ENCODE results near the gene SPRN.

The SPRN gene

DNA sequence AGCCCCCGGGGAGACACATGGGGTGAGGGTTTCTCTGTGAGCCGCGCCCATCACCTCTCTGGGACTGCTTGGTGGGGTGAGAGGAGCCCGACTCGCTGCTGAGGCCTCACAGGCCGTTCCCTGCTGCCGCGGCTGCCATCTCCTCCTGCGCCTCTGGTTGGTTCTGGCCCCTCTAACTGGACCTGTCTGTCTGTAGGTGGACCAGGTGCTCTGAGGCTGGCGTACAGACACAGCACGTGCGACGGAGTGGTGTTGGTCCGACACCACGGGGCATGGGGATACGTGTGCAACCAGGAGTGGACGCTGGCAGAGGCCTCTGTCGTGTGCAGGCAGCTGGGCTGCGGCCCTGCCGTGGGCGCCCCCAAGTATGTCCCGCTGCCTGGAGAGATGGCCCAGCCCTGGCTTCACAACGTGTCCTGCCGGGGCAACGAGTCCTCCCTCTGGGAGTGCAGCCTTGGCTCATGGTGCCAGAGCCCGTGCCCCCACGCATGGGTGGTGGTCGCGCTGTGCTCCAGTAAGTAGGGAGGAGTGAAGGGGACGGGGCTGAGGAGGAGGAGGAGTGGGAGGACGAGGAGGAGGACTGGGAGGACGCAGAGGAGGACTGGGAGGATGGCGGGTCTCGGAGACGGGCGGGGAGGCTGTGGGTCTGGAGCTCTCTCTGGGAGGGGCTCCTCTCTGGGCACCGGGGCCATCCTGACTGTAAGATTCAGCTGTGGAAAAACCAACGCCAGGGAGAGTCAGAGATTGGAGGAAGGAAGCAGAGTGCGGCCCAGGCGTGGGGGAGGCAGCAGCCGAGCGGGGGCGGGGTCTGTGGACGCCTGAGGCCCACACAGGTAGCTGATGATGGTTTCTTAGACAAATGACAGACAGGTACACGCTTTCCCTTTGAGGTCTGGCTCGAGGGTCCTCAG lies 31.9 kb upstream of the SPRN start:
- DNase-seq (ENCODE audit: low read depth): no peak
- TF ChIP-seq, protein P1, sequence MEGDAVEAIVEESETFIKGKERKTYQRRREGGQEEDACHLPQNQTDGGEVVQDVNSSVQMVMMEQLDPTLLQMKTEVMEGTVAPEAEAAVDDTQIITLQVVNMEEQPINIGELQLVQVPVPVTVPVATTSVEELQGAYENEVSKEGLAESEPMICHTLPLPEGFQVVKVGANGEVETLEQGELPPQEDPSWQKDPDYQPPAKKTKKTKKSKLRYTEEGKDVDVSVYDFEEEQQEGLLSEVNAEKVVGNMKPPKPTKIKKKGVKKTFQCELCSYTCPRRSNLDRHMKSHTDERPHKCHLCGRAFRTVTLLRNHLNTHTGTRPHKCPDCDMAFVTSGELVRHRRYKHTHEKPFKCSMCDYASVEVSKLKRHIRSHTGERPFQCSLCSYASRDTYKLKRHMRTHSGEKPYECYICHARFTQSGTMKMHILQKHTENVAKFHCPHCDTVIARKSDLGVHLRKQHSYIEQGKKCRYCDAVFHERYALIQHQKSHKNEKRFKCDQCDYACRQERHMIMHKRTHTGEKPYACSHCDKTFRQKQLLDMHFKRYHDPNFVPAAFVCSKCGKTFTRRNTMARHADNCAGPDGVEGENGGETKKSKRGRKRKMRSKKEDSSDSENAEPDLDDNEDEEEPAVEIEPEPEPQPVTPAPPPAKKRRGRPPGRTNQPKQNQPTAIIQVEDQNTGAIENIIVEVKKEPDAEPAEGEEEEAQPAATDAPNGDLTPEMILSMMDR (conservative IDR thresholded peaks at IDR 0.05; ENCODE audit: low read depth, low read length): no peak
- no peak overlapping the region for H3K4me3 ChIP-seq (ENCODE audit: low read depth, low read length)

DNA sequence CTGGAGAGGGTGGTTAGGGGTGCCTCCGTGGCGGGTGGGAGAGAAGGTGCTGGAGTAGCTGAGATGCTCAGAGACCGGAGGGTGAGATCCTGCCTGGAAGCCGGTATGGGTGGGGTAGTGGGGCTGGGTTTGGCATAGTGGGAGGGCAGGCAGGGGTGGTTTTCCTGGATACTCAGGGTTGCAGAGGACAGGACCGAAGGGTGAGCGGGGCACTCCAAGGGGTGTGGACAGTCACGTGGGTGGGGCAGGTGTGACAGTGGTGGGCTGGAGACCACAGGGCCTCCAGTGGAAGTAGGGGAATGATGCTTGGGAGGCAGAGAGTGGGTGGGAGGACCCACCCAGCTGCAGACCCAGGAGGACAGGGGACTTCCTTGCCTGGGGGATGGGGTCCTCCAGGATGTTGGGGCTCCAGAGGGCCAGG lies 31.2 kb upstream of the SPRN start:
- TF ChIP-seq, protein P1 (conservative IDR thresholded peaks at IDR 0.05; ENCODE audit: low read depth, low read length): no peak
- no peak overlapping the region for H3K4me3 ChIP-seq (ENCODE audit: low read depth, low read length)
- no peak for DNase-seq (ENCODE audit: low read depth)

DNA sequence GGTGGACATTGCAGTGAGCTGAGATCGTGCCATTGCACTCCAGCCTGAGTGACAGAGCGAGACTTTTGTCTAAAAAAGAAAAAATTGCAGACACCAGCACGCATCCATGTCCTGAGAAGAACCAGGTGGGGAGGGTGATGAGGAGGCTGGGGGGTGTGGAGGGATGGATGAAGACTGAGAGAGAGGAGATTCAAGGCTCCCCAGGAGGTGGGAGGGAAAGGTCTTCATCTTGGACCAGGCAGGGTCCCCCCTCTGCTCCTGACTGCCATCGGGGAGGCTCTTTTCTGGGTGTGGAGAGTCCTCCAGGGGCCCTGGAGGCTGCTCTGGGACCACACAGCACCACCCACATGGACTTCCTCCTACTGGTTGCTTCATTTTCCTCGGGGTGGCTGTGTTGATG lies 30.8 kb upstream of the SPRN start:
- TF ChIP-seq, protein P1 (conservative IDR thresholded peaks at IDR 0.05; ENCODE audit: low read depth, low read length): no peak
- DNase-seq (ENCODE audit: low read depth): no peak
- H3K4me3 ChIP-seq (ENCODE audit: low read depth, low read length): no peak overlapping the region

DNA sequence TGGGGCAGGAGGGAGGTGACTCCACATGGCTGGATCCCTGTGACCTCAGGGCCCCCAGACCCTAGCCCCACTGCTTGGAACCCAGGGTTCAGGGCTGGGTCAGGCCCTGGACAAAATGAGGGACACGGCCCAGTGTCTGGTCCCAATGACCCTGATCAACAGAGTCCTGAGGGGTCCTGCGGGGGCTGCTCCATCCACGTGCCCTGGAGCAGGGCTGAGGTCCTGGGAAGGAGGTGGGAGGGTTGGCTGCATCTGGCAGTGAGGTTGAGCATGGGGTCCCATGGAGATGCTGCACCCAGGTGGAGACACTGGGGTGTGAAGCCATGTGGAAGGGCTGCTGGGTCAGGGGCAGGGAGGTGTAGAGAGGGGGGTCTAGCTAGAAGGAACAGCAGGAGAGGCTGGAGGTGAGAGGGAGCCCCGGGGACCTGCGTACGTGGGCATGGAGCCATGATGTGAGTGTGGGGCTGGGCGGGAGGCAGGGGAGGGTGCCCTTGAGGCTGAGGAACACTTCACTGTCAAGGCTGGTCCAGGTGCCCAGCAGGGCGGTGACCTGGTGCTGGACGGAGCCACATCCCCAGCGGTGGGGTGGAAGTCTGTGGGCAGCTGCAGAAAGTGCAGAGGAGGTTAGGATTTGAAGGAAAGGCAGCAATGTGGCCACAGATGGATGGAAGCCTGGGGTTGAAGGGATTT lies 29.9 kb upstream of the SPRN start:
- TF ChIP-seq, protein P1 (conservative IDR thresholded peaks at IDR 0.05; ENCODE audit: low read depth, low read length): no peak
- no peak overlapping the region for H3K4me3 ChIP-seq (ENCODE audit: low read depth, low read length)
- DNase-seq (ENCODE audit: low read depth): no peak

DNA sequence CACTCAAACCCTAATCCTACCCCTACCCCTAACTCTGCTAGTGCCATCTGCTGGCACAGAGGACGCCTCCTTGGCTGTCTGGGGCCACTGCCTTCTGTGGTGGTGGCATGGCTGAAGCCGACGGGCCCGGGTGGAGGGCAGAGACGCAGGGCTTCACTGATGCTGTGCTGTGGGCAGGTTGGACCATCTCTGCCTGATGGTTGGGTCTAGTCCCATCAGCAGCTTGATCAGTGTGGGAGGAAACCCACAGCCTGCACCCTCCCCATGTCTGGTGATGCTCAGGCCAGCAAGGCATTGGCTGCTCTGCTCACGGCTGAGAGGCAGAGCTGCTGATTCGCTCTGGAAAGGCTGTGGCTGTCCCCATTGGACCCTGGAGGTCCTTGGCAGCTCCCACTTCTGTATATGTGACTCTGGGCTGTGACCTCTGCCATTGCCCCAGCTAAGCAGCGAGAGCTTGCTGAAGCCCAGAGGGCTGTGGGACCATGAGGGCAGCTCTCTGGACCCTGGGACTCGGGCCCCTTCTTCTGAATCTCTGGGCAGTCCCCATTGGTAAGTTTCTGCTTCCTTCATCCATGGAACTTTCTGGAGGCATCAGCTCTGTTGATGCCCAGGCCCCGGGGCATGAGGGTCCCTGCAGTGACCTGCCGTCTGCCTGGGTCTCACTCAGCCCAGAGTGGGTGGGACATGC lies 29.2 kb upstream of the SPRN start, which contains the start of gene SCART1:
TSS of gene SCART1 (plus strand) at position 430 of the 688 bp plus-strand sequence. CDS start at position 483, 53 bp downstream.
- TF ChIP-seq, protein P1 (conservative IDR thresholded peaks at IDR 0.05; ENCODE audit: low read depth, low read length): no peak
- no peak within 1 kb of the TSS for H3K4me3 ChIP-seq (ENCODE audit: low read depth, low read length)
- no peak for DNase-seq (ENCODE audit: low read depth)

DNA sequence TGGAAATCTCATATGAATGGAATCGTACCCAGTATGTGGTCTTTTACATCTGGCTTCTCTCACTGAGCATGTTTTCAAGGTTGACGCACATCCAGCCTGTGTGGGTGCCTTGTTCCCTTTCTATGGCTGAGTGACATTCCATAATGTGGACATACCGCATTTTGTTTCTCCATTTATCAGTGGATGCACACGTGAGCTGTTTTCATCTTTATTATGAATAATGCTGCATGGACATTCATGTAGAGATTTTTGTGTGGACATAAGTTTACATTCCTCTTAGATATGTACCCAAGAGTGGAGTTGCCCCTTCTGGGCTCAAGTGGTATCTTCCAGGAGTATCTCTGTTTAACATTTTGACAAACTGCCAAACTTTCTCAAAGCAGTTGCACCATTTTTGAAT lies 28.0 kb upstream of the SPRN start:
- no peak overlapping the region for H3K4me3 ChIP-seq (ENCODE audit: low read depth, low read length)
- TF ChIP-seq, protein P1 (conservative IDR thresholded peaks at IDR 0.05; ENCODE audit: low read depth, low read length): no peak
- DNase-seq (ENCODE audit: low read depth): no peak
